Activated naive CD8-positive, alpha-beta T cell treated with anti-CD3 and anti-CD28 coated beads, Interleukin-2, amount 50 U/mL, for 24 hours (primary cell): ENCODE data around the gene FAM184B.
"Not testable (repeated sequence)": the region's sequence is repeated elsewhere in the genome, so short reads cannot be mapped to it uniquely, and the experiment has no call there.

Experiments used
- ATAC-seq: fragments of 150-1000 bp; cut with Tn5 transposase; one replicate; pipeline ENCODE4 v1.10.0; 2021
- DNase-seq: peaks from one replicate; pipeline ENCODE4 v3.0.0; 2021
- H3K27ac Mint-ChIP-seq: one replicate; pipeline ENCODE4 v1.8.0; 2021; ENCODE audit warnings: mild to moderate bottlenecking, mixed read lengths
- H3K27me3 Mint-ChIP-seq: one replicate; pipeline ENCODE4 v1.8.0; 2021; ENCODE audit warnings: mixed read lengths
- H3K36me3 Mint-ChIP-seq: one replicate; pipeline ENCODE4 v1.8.0; 2021; ENCODE audit warnings: low read depth, mixed read lengths
- H3K4me1 Mint-ChIP-seq: one replicate; pipeline ENCODE4 v1.8.0; 2021; ENCODE audit warnings: mixed read lengths
- H3K4me3 Mint-ChIP-seq: one replicate; pipeline ENCODE4 v1.8.0; 2021; ENCODE audit warnings: mild to moderate bottlenecking, moderate library complexity, mixed read lengths
- H3K9me3 Mint-ChIP-seq: one replicate; pipeline ENCODE4 v1.8.0; 2021; ENCODE audit warnings: mixed read lengths

FAM184B gene

DNA sequence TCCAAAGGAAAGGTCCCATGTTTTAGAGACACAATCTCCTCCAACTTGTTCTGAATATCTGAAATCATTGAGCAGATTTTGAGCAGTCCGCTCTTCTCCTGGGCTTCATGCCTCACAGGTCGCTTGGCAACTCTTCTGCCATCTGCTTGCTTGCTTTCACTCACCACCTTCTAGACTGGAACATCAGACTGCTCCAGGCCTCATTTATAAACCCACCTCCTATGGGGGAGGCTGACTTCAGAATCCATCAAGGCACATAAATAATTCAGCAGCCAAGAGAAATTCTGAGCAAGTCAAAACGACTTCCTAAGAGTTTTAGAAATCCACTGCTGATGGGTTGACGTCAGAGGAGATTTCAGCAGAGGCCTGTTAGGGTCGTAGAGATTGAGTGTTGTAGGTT, 64.1 kb downstream of the FAM184B start:
- ATAC-seq (no peak), DNase-seq (no peak)
- Mint-ChIP-seq H3K4me3 (no peak overlapping the region), H3K27ac (no peak overlapping the region), H3K4me1 (no peaks in the 10 kb centered on the region), H3K36me3 (no peaks in the 10 kb centered on the region), H3K9me3 (no peaks in the 10 kb centered on the region), H3K27me3 (peaks cover 2% of the 10 kb centered on the region)

DNA sequence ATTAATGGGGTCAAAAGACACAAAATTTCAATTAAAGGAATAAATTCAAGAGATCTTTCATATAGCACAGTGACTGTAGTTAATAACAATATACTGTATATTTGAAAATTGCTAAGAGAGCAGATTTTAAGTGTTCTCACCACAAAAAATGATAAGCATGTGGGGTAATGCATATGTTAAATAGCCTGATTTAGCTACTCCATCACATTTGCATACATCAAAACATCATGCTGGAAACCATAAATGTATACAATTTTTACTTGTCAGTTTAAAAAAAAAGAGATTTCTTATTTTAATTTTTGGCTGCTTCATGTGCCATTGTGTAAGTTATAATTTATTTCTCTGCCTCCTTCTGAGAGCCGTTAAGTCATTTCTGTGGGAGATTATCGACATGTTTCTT, 65.9 kb downstream of the FAM184B start:
- H3K27me3 Mint-ChIP-seq = peaks cover 2% of the 10 kb centered on the region
- no peaks in the 10 kb centered on the region for H3K4me1 Mint-ChIP-seq
- H3K27ac Mint-ChIP-seq = no peak overlapping the region
- no peaks in the 10 kb centered on the region for H3K36me3 Mint-ChIP-seq
- ATAC-seq = no peak
- no peaks in the 10 kb centered on the region for H3K9me3 Mint-ChIP-seq
- no peak overlapping the region for H3K4me3 Mint-ChIP-seq
- no peak for DNase-seq

DNA sequence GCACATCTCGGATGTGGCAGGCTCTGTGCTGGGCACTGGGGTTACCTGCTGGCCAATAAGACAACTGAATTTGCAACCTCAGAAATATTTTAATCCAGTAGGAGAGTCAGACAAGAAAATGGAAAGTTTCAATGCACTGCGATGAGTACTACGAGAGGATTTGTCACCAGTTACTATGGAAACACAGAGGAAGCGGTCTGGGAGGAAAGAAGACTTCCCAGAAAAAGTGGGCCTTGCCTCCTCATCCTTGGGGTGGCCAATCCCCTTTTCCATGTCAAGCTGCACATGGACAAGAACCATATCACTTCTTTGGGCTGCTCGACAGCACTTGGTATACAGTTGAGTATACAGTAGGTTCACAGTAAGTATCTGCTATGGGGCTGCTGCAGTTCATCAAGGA, 67.6 kb downstream of the FAM184B start:
- no peaks in the 10 kb centered on the region for H3K9me3 Mint-ChIP-seq
- no peak for DNase-seq
- H3K4me3 Mint-ChIP-seq = no peak overlapping the region
- no peak overlapping the region for H3K27ac Mint-ChIP-seq
- H3K36me3 Mint-ChIP-seq = no peaks in the 10 kb centered on the region
- no peak for ATAC-seq
- no peaks in the 10 kb centered on the region for H3K27me3 Mint-ChIP-seq
- no peaks in the 10 kb centered on the region for H3K4me1 Mint-ChIP-seq

DNA sequence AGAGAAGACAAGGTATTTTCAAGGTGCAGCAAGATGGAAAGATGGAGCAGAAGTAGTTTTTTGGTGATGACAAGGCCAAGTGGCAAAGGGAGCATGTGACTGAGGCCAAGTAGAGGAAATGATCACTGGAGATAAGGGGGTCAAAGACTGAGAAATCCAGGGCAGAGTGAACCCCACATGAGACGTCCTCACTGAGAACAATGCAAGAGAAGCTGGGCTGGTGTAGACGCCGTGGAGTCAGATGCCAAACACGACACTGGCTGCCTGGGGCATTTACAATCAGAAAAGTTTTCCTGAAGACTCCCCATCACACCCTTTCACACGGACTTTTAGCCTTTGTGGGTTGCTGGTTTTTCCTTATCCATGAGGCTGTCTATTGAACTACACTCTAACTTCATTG, 69.3 kb downstream of the FAM184B start:
- Mint-ChIP-seq H3K4me1 (no peaks in the 10 kb centered on the region), H3K27ac (no peak overlapping the region), H3K9me3 (no peaks in the 10 kb centered on the region), H3K27me3 (no peaks in the 10 kb centered on the region), H3K36me3 (no peaks in the 10 kb centered on the region), H3K4me3 (no peak overlapping the region)
- no peak for ATAC-seq
- no peak for DNase-seq

DNA sequence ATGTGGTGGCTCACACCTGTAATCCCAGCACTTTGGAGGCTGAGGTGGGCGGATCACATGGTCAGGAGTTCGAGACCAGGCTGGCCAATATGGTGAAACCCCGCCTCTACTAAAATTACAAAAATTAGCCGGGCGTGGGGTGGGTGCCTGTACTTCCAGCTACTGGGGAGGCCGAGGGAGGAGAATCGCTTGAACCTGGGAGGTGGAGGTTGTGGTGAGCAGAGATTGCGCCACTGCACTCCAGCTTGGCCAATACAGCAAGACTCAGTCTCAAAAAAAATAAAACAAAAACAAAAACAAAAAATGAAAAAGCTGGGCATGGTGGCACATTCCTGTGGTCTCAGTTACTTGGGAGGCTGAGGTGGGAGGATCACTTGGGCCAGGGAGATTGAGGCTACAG, 70.2 kb downstream of the FAM184B start:
- DNase-seq, H3K27me3 Mint-ChIP-seq, H3K4me3 Mint-ChIP-seq: not testable (repeated sequence)

GRCh38 chr4:17709763-17710068, 71.7 kb downstream of the FAM184B start:
- ATAC-seq (no peak), DNase-seq (no peak)
- Mint-ChIP-seq H3K4me1 (no peaks in the 10 kb centered on the region), H3K27ac (no peak overlapping the region), H3K36me3 (no peaks in the 10 kb centered on the region), H3K27me3 (peaks cover 2% of the 10 kb centered on the region), H3K4me3 (no peak overlapping the region), H3K9me3 (no peaks in the 10 kb centered on the region)

More for the DNA sequence above, 70.2 kb downstream of the FAM184B start:
- not testable (repeated sequence) for H3K36me3 Mint-ChIP-seq, ATAC-seq, H3K4me1 Mint-ChIP-seq, H3K9me3 Mint-ChIP-seq, H3K27ac Mint-ChIP-seq

DNA sequence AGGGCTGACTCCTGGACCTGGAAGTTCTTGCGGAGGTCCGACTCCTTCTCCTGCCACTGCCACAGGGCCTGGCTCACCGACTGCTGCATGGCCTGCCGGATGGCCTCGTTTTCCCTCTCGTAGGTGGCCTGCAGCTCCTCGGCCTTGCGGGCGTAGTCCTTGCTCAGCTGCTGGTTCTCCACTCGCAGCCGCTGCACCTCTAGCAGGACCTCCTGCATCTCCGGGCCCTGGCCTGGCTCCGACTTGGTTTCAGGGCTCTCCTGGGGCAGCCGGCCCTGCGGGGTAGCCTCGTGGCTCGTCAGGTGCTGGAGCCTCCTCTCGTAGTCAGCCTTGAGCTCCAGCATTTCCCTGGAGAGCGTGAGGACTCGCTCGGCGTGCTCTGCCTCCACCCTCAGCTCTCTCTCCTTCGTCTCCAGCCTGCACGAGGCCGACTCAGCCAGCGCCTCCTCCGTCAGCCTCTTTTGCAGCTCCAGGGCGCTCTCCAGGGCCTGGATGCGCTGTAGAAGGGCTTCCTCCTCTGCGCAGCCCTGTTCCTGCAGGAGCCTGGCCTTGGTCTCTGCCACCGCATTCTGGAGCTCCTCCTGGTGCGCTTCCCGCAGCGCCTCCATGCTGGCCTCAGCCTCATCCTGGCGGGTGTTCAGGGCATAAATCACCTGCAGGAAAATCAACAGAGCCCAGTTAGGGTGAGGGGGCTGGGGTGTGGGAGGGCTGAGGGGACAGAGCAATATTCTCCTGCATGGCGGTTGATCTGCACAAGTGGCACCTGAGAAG, 72.2 kb downstream of the FAM184B start:
- Mint-ChIP-seq H3K27ac (no peak overlapping the region), H3K36me3 (no peaks in the 10 kb centered on the region), H3K4me1 (no peaks in the 10 kb centered on the region), H3K9me3 (no peaks in the 10 kb centered on the region), H3K4me3 (no peak overlapping the region), H3K27me3 (peaks cover 2% of the 10 kb centered on the region)
- ATAC-seq (no peak), DNase-seq (no peak)

- no peak overlapping the region for H3K4me3 Mint-ChIP-seq
- H3K27me3 Mint-ChIP-seq = peaks cover 2% of the 10 kb centered on the region
- H3K27ac Mint-ChIP-seq = no peak overlapping the region
- H3K4me1 Mint-ChIP-seq = no peaks in the 10 kb centered on the region
- no peaks in the 10 kb centered on the region for H3K36me3 Mint-ChIP-seq
- DNase-seq = no peak
- ATAC-seq = no peak
- no peaks in the 10 kb centered on the region for H3K9me3 Mint-ChIP-seq
Measured at GRCh38 chr4:17707671-17708070, 73.8 kb downstream of the FAM184B start.

DNA sequence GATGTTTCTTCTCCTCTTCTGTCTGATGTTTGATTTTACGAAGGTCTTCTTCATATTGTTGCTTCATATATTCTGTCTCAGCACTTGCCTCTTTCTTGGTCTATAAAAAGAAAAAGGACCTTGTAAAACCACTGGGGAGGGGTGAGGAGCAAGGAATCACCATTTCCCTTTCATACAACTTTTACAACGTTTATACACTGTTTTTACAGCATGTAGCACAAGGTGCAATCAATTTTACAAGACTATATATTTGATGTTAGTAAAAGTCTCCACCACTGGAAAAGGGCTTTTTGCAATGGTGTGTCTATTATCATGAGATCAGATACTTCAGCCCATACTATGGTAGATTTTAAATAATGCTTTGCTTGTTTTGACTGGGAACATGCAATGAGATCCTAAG, 76.3 kb downstream of the FAM184B start:
- H3K27me3 Mint-ChIP-seq = peaks cover 2% of the 10 kb centered on the region
- H3K36me3 Mint-ChIP-seq = no peaks in the 10 kb centered on the region
- H3K4me3 Mint-ChIP-seq = no peak overlapping the region
- no peaks in the 10 kb centered on the region for H3K9me3 Mint-ChIP-seq
- ATAC-seq (no peak), DNase-seq (no peak)
- no peaks in the 10 kb centered on the region for H3K4me1 Mint-ChIP-seq
- H3K27ac Mint-ChIP-seq = no peak overlapping the region

DNA sequence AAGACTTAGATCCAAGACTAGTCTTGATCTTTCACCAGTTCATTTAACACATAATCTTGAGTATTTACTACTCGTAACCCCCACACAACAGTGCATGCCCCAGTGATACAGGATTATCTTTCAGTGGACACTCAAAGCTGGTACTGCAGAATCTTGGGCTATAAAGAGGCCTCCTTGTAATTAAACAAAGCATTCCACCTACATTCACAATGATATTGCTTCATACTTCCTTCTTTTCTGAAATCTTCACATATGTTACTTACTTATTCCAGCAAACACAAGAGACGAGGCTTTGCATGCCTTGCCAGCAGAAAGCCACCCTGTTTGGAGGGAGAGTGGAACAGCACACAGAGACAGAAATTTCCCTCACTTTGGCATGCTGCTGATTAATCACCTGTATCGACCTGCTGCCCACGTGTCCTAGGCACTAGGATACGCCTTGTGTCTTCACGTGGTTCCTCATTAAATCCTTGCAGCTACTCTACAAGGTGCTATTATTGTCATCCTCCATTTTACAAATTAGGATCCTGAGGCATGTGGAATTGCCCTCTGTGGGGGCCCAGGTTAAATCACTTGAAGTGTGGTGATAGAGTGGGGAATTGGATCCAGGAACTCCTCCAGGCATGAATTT, 77.3 kb downstream of the FAM184B start:
- H3K4me1 Mint-ChIP-seq = no peaks in the 10 kb centered on the region
- no peak overlapping the region for H3K27ac Mint-ChIP-seq
- ATAC-seq (no peak), DNase-seq (no peak)
- H3K4me3 Mint-ChIP-seq = no peak overlapping the region
- H3K36me3 Mint-ChIP-seq = no peaks in the 10 kb centered on the region
- H3K9me3 Mint-ChIP-seq = peaks cover 5% of the 10 kb centered on the region
- H3K27me3 Mint-ChIP-seq = peaks cover 2% of the 10 kb centered on the region

GRCh38 chr4:17702641-17703040, 78.8 kb downstream of the FAM184B start:
- Mint-ChIP-seq H3K27ac (no peak overlapping the region), H3K4me1 (no peaks in the 10 kb centered on the region), H3K27me3 (peaks cover 4% of the 10 kb centered on the region), H3K36me3 (no peaks in the 10 kb centered on the region), H3K4me3 (no peak overlapping the region), H3K9me3 (peaks cover 12% of the 10 kb centered on the region)
- ATAC-seq (no peak), DNase-seq (no peak)

DNA sequence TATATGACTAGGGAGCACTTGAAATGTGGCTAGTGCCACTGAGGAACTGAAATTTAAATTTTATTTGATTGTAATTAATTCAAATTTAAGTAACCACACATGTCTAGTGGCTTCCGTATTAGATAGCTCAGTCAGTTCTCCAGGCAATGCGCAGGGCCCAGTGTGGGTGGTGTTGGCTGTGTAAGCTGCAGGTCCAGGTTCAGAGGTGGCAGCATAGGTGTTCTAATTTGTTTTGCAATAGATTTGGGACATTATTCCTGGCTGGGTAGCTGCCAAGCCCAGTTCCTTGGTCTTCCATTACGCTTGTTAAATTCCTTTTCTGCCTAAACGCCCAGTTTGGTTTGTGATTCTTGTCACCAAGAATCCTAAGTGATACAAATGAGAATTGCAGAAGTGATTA, 79.5 kb downstream of the FAM184B start:
- ATAC-seq (no peak), DNase-seq (no peak)
- H3K4me1 Mint-ChIP-seq = no peaks in the 10 kb centered on the region
- H3K27ac Mint-ChIP-seq = no peak overlapping the region
- H3K9me3 Mint-ChIP-seq = peaks cover 12% of the 10 kb centered on the region
- H3K4me3 Mint-ChIP-seq = no peak overlapping the region
- H3K27me3 Mint-ChIP-seq = peaks cover 5% of the 10 kb centered on the region
- H3K36me3 Mint-ChIP-seq = no peaks in the 10 kb centered on the region

DNA sequence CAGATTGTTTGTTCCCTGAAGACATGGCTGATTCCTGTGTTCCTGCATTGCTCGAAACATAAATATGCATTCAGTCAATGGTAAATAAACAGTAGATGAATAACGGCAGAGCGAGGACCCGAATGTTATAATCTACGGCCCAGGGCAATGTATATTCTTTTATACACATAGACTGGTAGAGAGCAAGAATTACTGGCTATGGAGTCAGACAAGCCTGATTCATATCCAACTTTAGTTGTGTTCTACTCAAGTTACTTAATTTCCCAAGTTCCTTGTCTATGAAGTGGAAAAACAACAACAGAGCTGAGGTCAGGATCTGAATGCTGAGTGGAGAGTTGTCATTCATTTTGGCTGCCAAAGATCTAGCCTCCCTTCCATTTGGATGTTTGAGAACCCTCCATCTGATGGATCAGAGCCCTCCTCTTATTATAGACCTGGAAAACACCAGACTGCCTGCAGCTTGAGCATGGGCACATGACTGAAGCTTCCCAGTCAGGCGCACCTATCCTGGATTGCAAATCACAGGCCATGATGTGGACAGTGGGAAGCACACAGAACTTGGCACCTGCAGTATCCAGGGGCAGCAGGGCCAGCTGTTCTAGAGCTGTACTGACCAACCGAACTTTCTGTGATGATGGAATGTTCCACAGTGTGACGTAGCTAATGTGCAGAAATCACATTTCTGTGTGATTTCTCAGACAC, 80.1 kb downstream of the FAM184B start:
- Mint-ChIP-seq H3K9me3 (peaks cover 12% of the 10 kb centered on the region), H3K36me3 (no peaks in the 10 kb centered on the region), H3K27me3 (peaks cover 7% of the 10 kb centered on the region), H3K4me1 (no peaks in the 10 kb centered on the region), H3K4me3 (no peak overlapping the region), H3K27ac (no peak overlapping the region)
- ATAC-seq = no peak
- DNase-seq = no peak

- Mint-ChIP-seq H3K27me3 (peaks cover 6% of the 10 kb centered on the region), H3K9me3 (peaks cover 12% of the 10 kb centered on the region), H3K36me3 (no peaks in the 10 kb centered on the region), H3K27ac (no peak overlapping the region), H3K4me1 (no peaks in the 10 kb centered on the region), H3K4me3 (no peak overlapping the region)
- ATAC-seq = no peak
- no peak for DNase-seq
Measured at GRCh38 chr4:17699380-17699779, 82.0 kb downstream of the FAM184B start.

- Mint-ChIP-seq H3K27ac (no peak overlapping the region), H3K4me3 (no peak overlapping the region), H3K9me3 (peaks cover 12% of the 10 kb centered on the region), H3K36me3 (no peaks in the 10 kb centered on the region), H3K27me3 (peaks cover 6% of the 10 kb centered on the region), H3K4me1 (no peaks in the 10 kb centered on the region)
- no peak for ATAC-seq
- no peak for DNase-seq
Measured at GRCh38 chr4:17698116-17698515, 83.3 kb downstream of the FAM184B start.
